ENCODE results near the gene CYP19A1. TPM values are rescaled to one million over a fixed set of nuclear protein-coding genes. Genes with fewer than 3 reads are reported as not detected.

The CYP19A1 gene
- total and polyA plus RNA-seq, 2 of the 8 experiments (the other 6 are each of a cell fraction or from before 2014, with no cell fraction given) = not detected

GRCh38 chr15:51186181-51186705 lies 152.2 kb downstream of the CYP19A1 start:
- H3K36me3 ChIP-seq (ENCODE audit: control insufficient read depth in 2 of 4, insufficient read depth in 4 of 4, low read length in 3 of 4) = no peaks in the 10 kb centered on the region
- H3K56ac ChIP-seq (replicated peaks; ENCODE audit: insufficient read length, low read depth, low read length) = no peak overlapping the region
- no peaks in the 10 kb centered on the region for H3K9me3 ChIP-seq (ENCODE audit: insufficient read depth in 2 of 2, low read depth in 1 of 2, low read length in 1 of 2)
- no peak overlapping the region for H4K91ac ChIP-seq (replicated peaks; ENCODE audit: insufficient read length, low read length)
- no peak for FAIRE-seq
- H2BK20ac ChIP-seq (ENCODE audit: low read length) = no peak overlapping the region
- no peak overlapping the region for H3K9ac ChIP-seq (replicated peaks in 1 of 4; ENCODE audit: extremely low read depth in 1 of 4, low read depth in 3 of 4, low read length in 3 of 4)
- WGBS, 2 experiments (ENCODE audit: extremely low coverage in 1 of 2, insufficient coverage in 1 of 2, insufficient read length in 1 of 2, insufficient replicate concordance in 2 of 2, low coverage in 1 of 2, low lambda C conversion rate in 2 of 2, missing lambda C conversion rate in 1 of 2) = 75% methylated on average over 5 of the region's 5 CpGs; no CpG with 5 or more reads in 1 of the 2 experiments
- ChIA-PET CTCF (ENCODE audit: partially characterized antibody) (interaction anchor here (0.8 to 1.9 kb wide), 4 partner anchors 23 to 216 kb away, joined by 4 to 13 read pairs (median 6); no protein-coding TSS in a partner anchor), POLR2A (ENCODE audit: partially characterized antibody) (no interaction called here)
- H3K79me1 ChIP-seq (ENCODE audit: low read depth, low read length) = no peaks in the 10 kb centered on the region
- H4K5ac ChIP-seq (ENCODE audit: insufficient read length, low read depth, low read length) = no peak overlapping the region
- no peak for TF ChIP-seq TAF7 (optimal IDR thresholded peaks at IDR 0.05; ENCODE audit: borderline replicate concordance, low read depth, low read length)
- no peak for TF ChIP-seq CTBP2 (IDR thresholded peaks at IDR 0.05; ENCODE audit: borderline replicate concordance, insufficient read depth, insufficient read length, low read length)
- no peak overlapping the region for H3K18ac ChIP-seq (ENCODE audit: extremely low read depth, low read length)
- no peak overlapping the region for H3K14ac ChIP-seq (ENCODE audit: insufficient read length)
- no peaks in the 10 kb centered on the region for H3K4me1 ChIP-seq (replicated peaks in 1 of 4; ENCODE audit: control insufficient read depth in 3 of 4, insufficient read depth in 4 of 4, low read length in 3 of 4)
- DNase-seq (ENCODE audit: low read depth in 1 of 2, low spot score in 2 of 2) = no peak
- H2BK120ac ChIP-seq (replicated peaks; ENCODE audit: low read depth, low read length) = no peak overlapping the region
- H3K4me3 ChIP-seq (ENCODE audit: extremely low read depth in 1 of 4, insufficient read depth in 2 of 4, low read depth in 3 of 4, low read length in 4 of 4) = no peak overlapping the region
- no peak overlapping the region for H3K4ac ChIP-seq (replicated peaks; ENCODE audit: insufficient read length, low read depth, low read length)
- no peak overlapping the region for H2BK5ac ChIP-seq (ENCODE audit: low read depth, low read length)
- no peak overlapping the region for H2AK5ac ChIP-seq (ENCODE audit: low read depth, low read length)
- H4K20me1 ChIP-seq (replicated peaks in 1 of 2; ENCODE audit: control insufficient read depth in 1 of 2, insufficient read depth in 2 of 2, low read length in 2 of 2) = no peaks in the 10 kb centered on the region
- no peak overlapping the region for H2BK12ac ChIP-seq (ENCODE audit: low read depth, low read length)
- H2BK15ac ChIP-seq (ENCODE audit: low read length) = no peak overlapping the region
- H3K4me2 ChIP-seq (ENCODE audit: insufficient read depth in 1 of 2, low read depth in 2 of 2, low read length in 2 of 2) = no peak overlapping the region
- no peak overlapping the region for H3K23ac ChIP-seq (ENCODE audit: insufficient read length)
- H3K27me3 ChIP-seq (replicated peaks in 1 of 4; ENCODE audit: control insufficient read depth in 3 of 4, extremely low read depth in 1 of 4, insufficient read depth in 3 of 4, low read length in 3 of 4) = no peaks in the 10 kb centered on the region
- H2AFZ ChIP-seq (ENCODE audit: low read length) = no peak overlapping the region
- no peak overlapping the region for H4K8ac ChIP-seq (ENCODE audit: extremely low read depth, insufficient read depth, low read length)
- H3K23me2 ChIP-seq (ENCODE audit: low read depth, low read length) = no peaks in the 10 kb centered on the region
- no peaks in the 10 kb centered on the region for H3K79me2 ChIP-seq (ENCODE audit: control insufficient read depth in 1 of 2, insufficient read depth in 2 of 2, low read length in 2 of 2)
- H3K27ac ChIP-seq (ENCODE audit: low read depth, low read length) = no peak overlapping the region
